K562 (cell line): ENCODE data around the gene GATAD2B. TPM values are rescaled to one million over a fixed set of nuclear protein-coding genes. Genes with fewer than 3 reads are reported as not detected.

Source experiments
- FOXP1 ChIP-seq: sonication (generic); formaldehyde crosslinking; IDR thresholded peaks from 2 replicates; pipeline ENCODE4 v1.8.0; 2022; ENCODE audit warnings: mild to moderate bottlenecking, missing genetic modification reagents
- GTF2A2 ChIP-seq: IDR thresholded peaks from 2 replicates; pipeline ENCODE4 v1.6.1; 2016; ENCODE audit warnings: mild to moderate bottlenecking, missing genetic modification characterization, missing compliant biosample characterization
- HDAC8 ChIP-seq: fragments of 450-650 bp; IDR thresholded peaks from 2 replicates; pipeline ENCODE4 v1.6.1; 2016; ENCODE audit warnings: mild to moderate bottlenecking, missing genetic modification characterization, moderate library complexity, missing compliant biosample characterization
- HLTF ChIP-seq: fragments of 450-650 bp; IDR thresholded peaks from 2 replicates; pipeline ENCODE4 v1.6.1; 2016
- HMG20B ChIP-seq: fragments of 250-450 bp; sonication (Bioruptor Pico); IDR thresholded peaks from 2 replicates; pipeline ENCODE4 v1.5.0; 2021; ENCODE audit warnings: mild to moderate bottlenecking
- KDM4B ChIP-seq, 2 experiments: fragments of 450-650 bp in 1 of 2; sonication (generic) in 1 of 2; IDR thresholded peaks; 2 replicates each; pipeline ENCODE4 v1.6.1; 2016 to 2017; ENCODE audit warnings: borderline replicate concordance in 2 of 2, antibody characterized with exemption in 1 of 2, low read depth in 1 of 2, mild to moderate bottlenecking in 1 of 2
- MTF1 ChIP-seq: fragments of 250-450 bp; sonication (Bioruptor Pico); IDR thresholded peaks from 2 replicates; pipeline ENCODE4 v1.9.0; 2021; ENCODE audit warnings: moderate library complexity, mild to moderate bottlenecking, inconsistent platforms, borderline replicate concordance
- NONO ChIP-seq, 2 experiments: fragments of 200-400 bp in 1 of 2; fragments of 450-650 bp in 1 of 2; formaldehyde crosslinking in 1 of 2; IDR thresholded peaks; 2 replicates each; pipeline ENCODE4 v1.6.1; 2017; ENCODE audit warnings: low read depth in 2 of 2, mild to moderate bottlenecking in 2 of 2, moderate library complexity in 2 of 2, low read length in 1 of 2
- NUFIP1 ChIP-seq: fragments of 450-650 bp; IDR thresholded peaks from 2 replicates; pipeline ENCODE4 v1.6.1; 2018; ENCODE audit not compliant: partially characterized antibody
- POLR2B ChIP-seq: fragments of 450-650 bp; IDR thresholded peaks from 2 replicates; pipeline ENCODE4 v1.6.1; 2018; ENCODE audit warnings: low read depth; ENCODE audit not compliant: partially characterized antibody
- PTRF ChIP-seq: fragments of 450-650 bp; IDR thresholded peaks from 2 replicates; pipeline ENCODE4 v1.6.1; 2016; ENCODE audit warnings: mild to moderate bottlenecking, missing genetic modification characterization, missing compliant biosample characterization
- RCOR1 ChIP-seq, 2 experiments: IDR thresholded peaks; 2 replicates each; pipeline ENCODE4 v1.6.1; 2012; ENCODE audit warnings: low read depth in 2 of 2, low read length in 2 of 2, borderline replicate concordance in 1 of 2, improper control_type of control experiment in 1 of 2
- SIN3A ChIP-seq, 2 experiments: fragments of 150-350 bp in 1 of 2; IDR thresholded peaks; 2 replicates each; pipeline ENCODE4 v1.6.1; 2011 to 2016; ENCODE audit warnings: borderline replicate concordance in 2 of 2, low read depth in 2 of 2, low read length in 2 of 2, mild to moderate bottlenecking in 2 of 2, moderate library complexity in 2 of 2; ENCODE audit not compliant: control insufficient read depth in 1 of 2
- SMAD3 ChIP-seq: fragments of 450-650 bp; formaldehyde crosslinking; conservative IDR thresholded peaks from 2 replicates; pipeline ENCODE4 v1.4.0; 2020; ENCODE audit warnings: mild to moderate bottlenecking
- SREBF1 ChIP-seq: fragments of 150-350 bp; IDR thresholded peaks from 2 replicates; pipeline ENCODE4 v1.6.1; 2014; ENCODE audit warnings: antibody characterized with exemption, low read depth, low read length, borderline replicate concordance
- SRSF7 ChIP-seq: fragments of 200-400 bp; formaldehyde crosslinking; optimal IDR thresholded peaks from 2 replicates; pipeline ENCODE3; 2017; ENCODE audit warnings: mild to moderate bottlenecking, low read depth, low read length
- STAG1 ChIP-seq: sonication (generic); formaldehyde crosslinking; IDR thresholded peaks from 2 replicates; pipeline ENCODE4 v1.5.0; 2020; ENCODE audit warnings: missing genetic modification reagents, borderline replicate concordance
- STAT5B ChIP-seq: fragments of 250-450 bp; sonication (Bioruptor Pico); IDR thresholded peaks from 2 replicates; pipeline ENCODE4 v1.8.0; 2021; ENCODE audit warnings: mild to moderate bottlenecking, inconsistent platforms
- TBL1XR1 ChIP-seq, 2 experiments: IDR thresholded peaks; 2 replicates each; pipeline ENCODE4 v1.6.1; 2012; ENCODE audit warnings: improper control_type of control experiment in 2 of 2, low read length in 2 of 2, mild to moderate bottlenecking in 1 of 2
- TCF15 ChIP-seq: fragments of 250-450 bp; sonication (Bioruptor Pico); IDR thresholded peaks from 2 replicates; pipeline ENCODE4 v1.8.0; 2022; ENCODE audit warnings: moderate library complexity, mild to moderate bottlenecking, inconsistent platforms
- TEAD4 ChIP-seq, 2 experiments: sonication (generic) in 1 of 2; formaldehyde crosslinking in 1 of 2; IDR thresholded peaks; 2 replicates each; pipeline versions ENCODE4 v1.6.1 to v1.8.0; 2012 to 2022; ENCODE audit warnings: borderline replicate concordance in 1 of 2, inconsistent platforms in 1 of 2, low read length in 1 of 2, mild to moderate bottlenecking in 1 of 2, missing genetic modification reagents in 1 of 2
- THAP7 ChIP-seq: fragments of 250-450 bp; sonication (Bioruptor Pico); IDR thresholded peaks from 2 replicates; pipeline ENCODE4 v1.5.0; 2021
- ZBTB34 ChIP-seq: fragments of 250-450 bp; sonication (Bioruptor Pico); IDR thresholded peaks from 2 replicates; pipeline ENCODE4 v1.8.0; 2021; ENCODE audit warnings: mild to moderate bottlenecking, moderate library complexity
- ZNF224 ChIP-seq: sonication (generic); formaldehyde crosslinking; IDR thresholded peaks from 2 replicates; pipeline ENCODE4 v1.8.0; 2022; ENCODE audit warnings: mild to moderate bottlenecking, missing genetic modification reagents
- ZNF696 ChIP-seq: fragments of 250-450 bp; sonication (Bioruptor Pico); conservative IDR thresholded peaks from 2 replicates; pipeline ENCODE4 v1.4.0; 2020; ENCODE audit warnings: mild to moderate bottlenecking, moderate library complexity
- ZNF764 ChIP-seq: fragments of 250-450 bp; sonication (Bioruptor Pico); IDR thresholded peaks from 2 replicates; pipeline ENCODE4 v1.4.0; 2020; ENCODE audit warnings: low read depth, mild to moderate bottlenecking, moderate library complexity
- polyA plus RNA-seq, 8 experiments: library from polyadenylated mRNA; depleted of rRNA in 4 of 8; stranded (reverse) in 5 of 8; unstranded in 3 of 8; fragments of >200 nt; fragmentation: Nextera tagmentation in 2 of 8; fragmentation: Illumina TruSeq in 1 of 8; extraction: Ambion mirVana in 2 of 8; extraction: Trizol in 1 of 8; gene quantifications; 2 replicates each; pipeline versions ENCODE4 v1.2.1 to v1.2.3, GENCODE V29; 2011 to 2014; ENCODE audit warnings: inconsistent platforms in 1 of 8, missing spikeins in 1 of 8
- total RNA-seq, 7 experiments: library from RNA; depleted of rRNA in 6 of 7; stranded (reverse); fragments of >200 nt in 6 of 7; fragmentation: Illumina TruSeq in 2 of 7; extraction: Trizol in 2 of 7; gene quantifications; 2 replicates each; pipeline versions ENCODE4 v1.2.1 to v1.2.3, GENCODE V29; 2011 to 2021; ENCODE audit warnings: low replicate concordance in 1 of 7

Gene GATAD2B
- total and polyA plus RNA-seq, 9 of the 15 experiments (the other 6 are each of a cell fraction or from before 2014, with no cell fraction given): 1.5 to 40.2 (median 4.9) TPM

GRCh38 chr1:153919876-153920852 is 2.6 kb downstream of the GATAD2B start (continued):
- TF ChIP-seq STAG1 (CRISPR knock-in tag): no peak
- TF ChIP-seq KDM4B (IDR thresholded peaks at IDR 0.05; ENCODE audit: borderline replicate concordance in 2 of 2, low read depth in 1 of 2): no peak
- no peak for TF ChIP-seq ZNF224 (CRISPR knock-in tag)
- TF ChIP-seq HLTF: no peak
- no peak for TF ChIP-seq SRSF7
- TF ChIP-seq POLR2B: no peak
- TF ChIP-seq SMAD3 (CRISPR knock-in tag): no peak
- TF ChIP-seq TEAD4 (IDR thresholded peaks at IDR 0.05; ENCODE audit: low read length): peak; percentile 58; the same call in 1 of the 2 replicates
- no peak for TF ChIP-seq TEAD4 (CRISPR knock-in tag; IDR thresholded peaks at IDR 0.05; ENCODE audit: borderline replicate concordance)
- TF ChIP-seq MTF1 (CRISPR knock-in tag): no peak
- TF ChIP-seq STAT5B (CRISPR knock-in tag): no peak
- TF ChIP-seq ZNF696 (CRISPR knock-in tag): no peak
- TF ChIP-seq NUFIP1: no peak
- TF ChIP-seq GTF2A2: no peak
- no peak for TF ChIP-seq NONO (IDR thresholded peaks at IDR 0.05; ENCODE audit: low read depth in 2 of 2, low read length in 1 of 2)
- TF ChIP-seq HDAC8 (tag): no peak
- no peak for TF ChIP-seq SIN3A (IDR thresholded peaks at IDR 0.05; ENCODE audit: borderline replicate concordance in 2 of 2, control insufficient read depth in 1 of 2, low read depth in 2 of 2, low read length in 2 of 2)
- TF ChIP-seq ZBTB34 (CRISPR knock-in tag): no peak
- no peak for TF ChIP-seq SREBF1
- no peak for TF ChIP-seq TCF15 (CRISPR knock-in tag)
- no peak for TF ChIP-seq THAP7
- no peak for TF ChIP-seq HMG20B (CRISPR knock-in tag)
- TF ChIP-seq ZNF764 (CRISPR knock-in tag): no peak
- no peak; a peak in 1 of 4 replicates for TF ChIP-seq TBL1XR1 (IDR thresholded peaks at IDR 0.05; ENCODE audit: low read length in 2 of 2)
- no peak for TF ChIP-seq PTRF (tag)
- no peak for TF ChIP-seq RCOR1 (IDR thresholded peaks at IDR 0.05; ENCODE audit: borderline replicate concordance in 1 of 2, low read depth in 2 of 2, low read length in 2 of 2)
- no peak for TF ChIP-seq FOXP1 (CRISPR knock-in tag)
